Stimulated activated CD8-positive, alpha-beta memory T cell treated with anti-CD3 and anti-CD28 coated beads, Interleukin-4, amount 100 ng/mL, for 48 hours (primary cell): Measurements from ENCODE around the gene DPP6.

Experiments used
- DNase-seq: peaks from one replicate; pipeline ENCODE4 v3.0.0-alpha.2; 2020

DPP6 gene

GRCh38 chr7:154253810-154254209 is 201.6 kb downstream of the DPP6 start:
- no peak for DNase-seq

GRCh38 chr7:154255324-154255723 is 203.1 kb downstream of the DPP6 start:
- no peak for DNase-seq

GRCh38 chr7:154256150-154256549 is 204.0 kb downstream of the DPP6 start:
- no peak for DNase-seq

GRCh38 chr7:154259396-154259795 is 207.2 kb downstream of the DPP6 start:
- DNase-seq, result no peak

GRCh38 chr7:154287356-154287755 is 235.2 kb downstream of the DPP6 start:
- no peak for DNase-seq

- no peak for DNase-seq
These were observed 236.9 kb downstream of the DPP6 start for GRCh38 chr7:154289119-154289518.

GRCh38 chr7:154296443-154296842 is 244.2 kb downstream of the DPP6 start:
- DNase-seq, result no peak

GRCh38 chr7:154299736-154300135 is 247.5 kb downstream of the DPP6 start:
- DNase-seq, result no peak

GRCh38 chr7:154302380-154302779 is 250.2 kb downstream of the DPP6 start:
- DNase-seq, result no peak

- no peak for DNase-seq
These were observed 252.0 kb downstream of the DPP6 start for GRCh38 chr7:154304231-154304630.

GRCh38 chr7:154304740-154305700 is 252.8 kb downstream of the DPP6 start:
- no peak for DNase-seq

GRCh38 chr7:154306036-154306435 is 253.8 kb downstream of the DPP6 start:
- no peak for DNase-seq

- DNase-seq, result no peak
These were observed 256.7 kb downstream of the DPP6 start for GRCh38 chr7:154308928-154309327.

- DNase-seq, result no peak
These were observed 257.9 kb downstream of the DPP6 start for GRCh38 chr7:154310114-154310513.

- DNase-seq, result no peak
These were observed 272.0 kb downstream of the DPP6 start for GRCh38 chr7:154324196-154324595.

- no peak for DNase-seq
These were observed 274.2 kb downstream of the DPP6 start for GRCh38 chr7:154326421-154326820.

- DNase-seq, result no peak
These were observed 278.1 kb downstream of the DPP6 start for GRCh38 chr7:154330318-154330717.

GRCh38 chr7:154332811-154333580 is 280.8 kb downstream of the DPP6 start:
- DNase-seq, result no peak

- DNase-seq, result no peak
These were observed 284.1 kb downstream of the DPP6 start for GRCh38 chr7:154336295-154336694.

- no peak for DNase-seq
These were observed 286.7 kb downstream of the DPP6 start for GRCh38 chr7:154338701-154339506.

- no peak for DNase-seq
These were observed 290.9 kb downstream of the DPP6 start for GRCh38 chr7:154342971-154343633.

- DNase-seq, result no peak
These were observed 291.7 kb downstream of the DPP6 start for GRCh38 chr7:154343778-154344412.
